GM19193 (cell line): ENCODE data around the gene NRBF2.

ENCODE experiments used
- POLR2A ChIP-seq: IDR thresholded peaks from 4 replicates; pipeline ENCODE4 v1.6.1; 2011; ENCODE audit not compliant: insufficient read depth, insufficient read length; ENCODE audit errors: extremely low read depth

NRBF2 gene

GRCh38 chr10:63150745-63151144, 17.6 kb downstream of the NRBF2 start:
- TF ChIP-seq POLR2A, result no peak

- no peak for TF ChIP-seq POLR2A
Measured at GRCh38 chr10:63154546-63155387, 21.6 kb downstream of the NRBF2 start.

GRCh38 chr10:63155388-63156020, 22.4 kb downstream of the NRBF2 start:
- TF ChIP-seq POLR2A, result no peak

GRCh38 chr10:63156236-63156635, 23.1 kb downstream of the NRBF2 start:
- TF ChIP-seq POLR2A, result no peak

GRCh38 chr10:63157845-63158624, 24.9 kb downstream of the NRBF2 start:
- no peak for TF ChIP-seq POLR2A

GRCh38 chr10:63161592-63161991, 28.5 kb downstream of the NRBF2 start:
- no peak for TF ChIP-seq POLR2A

- no peak for TF ChIP-seq POLR2A
Measured at GRCh38 chr10:63164166-63164623, 31.1 kb downstream of the NRBF2 start.

- TF ChIP-seq POLR2A, result no peak
Measured at GRCh38 chr10:63165249-63165648, 32.1 kb downstream of the NRBF2 start.

GRCh38 chr10:63166742-63167258, 33.7 kb downstream of the NRBF2 start:
- no peak for TF ChIP-seq POLR2A

- TF ChIP-seq POLR2A, result no peak
Measured at GRCh38 chr10:63168821-63169462, 35.8 kb downstream of the NRBF2 start.

- TF ChIP-seq POLR2A, result no peak
Measured at GRCh38 chr10:63169624-63170023, 36.5 kb downstream of the NRBF2 start.

- TF ChIP-seq POLR2A, result no peak
Measured at GRCh38 chr10:63171255-63171855, 38.2 kb downstream of the NRBF2 start.

GRCh38 chr10:63171926-63172325, 38.8 kb downstream of the NRBF2 start:
- no peak for TF ChIP-seq POLR2A
